Ascending aorta (tissue), 2 donors: ENCODE measurements around the gene MRPS21. TPM values are rescaled to one million over a fixed set of nuclear protein-coding genes. Genes with fewer than 3 reads are reported as not detected.
A peak's percentile ranks its signal among the peaks of the same experiment; 100 is the strongest.
"Not testable (repeated sequence)": the region's sequence is repeated elsewhere in the genome, so short reads cannot be mapped to it uniquely, and the experiment has no call there.

ENCODE experiments used
- DNase-seq, 2 donors: peaks; one replicate each; pipeline ENCODE4 v3.0.0-alpha.2; 2019; ENCODE audit warnings: low spot score in 2 of 2
- H3K27ac ChIP-seq, 2 donors: fragments of 200-600 bp; sonication (generic); one replicate each; pipeline ENCODE4 v1.5.1; 2016 to 2017; ENCODE audit warnings: mild to moderate bottlenecking in 1 of 2
- H3K27me3 ChIP-seq: fragments of 200-600 bp; sonication (generic); one replicate; pipeline ENCODE4 v1.5.1; 2017
- H3K36me3 ChIP-seq, 2 donors: fragments of 200-600 bp; sonication (generic); one replicate each; pipeline ENCODE4 v1.5.1; 2016
- H3K4me1 ChIP-seq, 2 donors: fragments of 200-600 bp; sonication (generic); one replicate each; pipeline ENCODE4 v1.5.1; 2016 to 2017; ENCODE audit warnings: mild to moderate bottlenecking in 1 of 2
- H3K4me3 ChIP-seq, 2 donors: fragments of 200-600 bp; sonication (generic); one replicate each; pipeline ENCODE4 v1.5.1; 2016 to 2017; ENCODE audit warnings: mild to moderate bottlenecking in 1 of 2
- H3K9me3 ChIP-seq, 2 donors: fragments of 200-600 bp; sonication (generic); one replicate each; pipeline ENCODE4 v1.5.1; 2016
- CTCF ChIP-seq, 3 experiments: fragments of 200-600 bp in 2 of 3; fragments of 450-650 bp in 1 of 3; sonication (generic) in 2 of 3; IDR thresholded peaks; one replicate each; pipeline ENCODE4 v1.5.1; 2016 to 2019; ENCODE audit warnings: antibody characterized with exemption in 3 of 3, mild to moderate bottlenecking in 1 of 3, moderate library complexity in 1 of 3
- intact Hi-C: fragments of 100-400 bp; cut with DNase I; formaldehyde crosslinking; loops from one replicate; pipeline ENCODE4 v1.15.1; 2023
- total RNA-seq: library from RNA; depleted of rRNA; stranded (reverse); fragments of >200 nt; gene quantifications from one replicate; pipeline ENCODE4 v1.1.0, GENCODE V29; 2016

The MRPS21 gene
- total RNA-seq, 1 donor from 2014 or later, result 17.1 TPM

GRCh38 chr1:150302902-150303301 lies 9.2 kb downstream of the MRPS21 start:
- TF ChIP-seq CTCF (IDR thresholded peaks at IDR 0.05), result no peak
- H3K27me3 ChIP-seq, result no peaks in the 10 kb centered on the region
- DNase-seq, result no peak
- no peaks in the 10 kb centered on the region for H3K9me3 ChIP-seq
- H3K4me1 ChIP-seq, result no peaks in the 10 kb centered on the region
- intact Hi-C loops, result no loop called here
- no peak overlapping the region for H3K27ac ChIP-seq
- H3K36me3 ChIP-seq, result peaks cover 21 to 47% of the 10 kb centered on the region in 2 donors
- H3K4me3 ChIP-seq, result no peak overlapping the region

- H3K36me3 ChIP-seq, result peaks cover 9 to 20% of the 10 kb centered on the region in 2 donors
- H3K4me3 ChIP-seq, DNase-seq, intact Hi-C loops, H3K27me3 ChIP-seq, H3K9me3 ChIP-seq, H3K4me1 ChIP-seq, H3K27ac ChIP-seq: not testable (repeated sequence)
Measured at GRCh38 chr1:150308585-150308984, 14.9 kb downstream of the MRPS21 start.

- Histone ChIP-seq H3K4me1 (no peaks in the 10 kb centered on the region), H3K4me3 (no peak overlapping the region), H3K9me3 (no peaks in the 10 kb centered on the region), H3K27ac (no peak overlapping the region), H3K36me3 (peaks cover 9 to 16% of the 10 kb centered on the region in 2 donors), H3K27me3 (no peaks in the 10 kb centered on the region)
- no peak for TF ChIP-seq CTCF (IDR thresholded peaks at IDR 0.05)
- no peak for DNase-seq
- intact Hi-C loops, result no loop called here
Measured at GRCh38 chr1:150309758-150310508, 16.3 kb downstream of the MRPS21 start.

- Histone ChIP-seq H3K36me3 (peaks cover 8 to 9% of the 10 kb centered on the region in 2 donors), H3K9me3 (no peaks in the 10 kb centered on the region), H3K27me3 (no peaks in the 10 kb centered on the region), H3K4me3 (no peak overlapping the region), H3K4me1 (no peaks in the 10 kb centered on the region), H3K27ac (no peak overlapping the region)
- intact Hi-C loops, result no loop called here
- TF ChIP-seq CTCF (IDR thresholded peaks at IDR 0.05), result no peak
- DNase-seq, result no peak
Measured at GRCh38 chr1:150311762-150312161, 18.1 kb downstream of the MRPS21 start.

- H3K9me3 ChIP-seq, DNase-seq, H3K4me3 ChIP-seq, H3K36me3 ChIP-seq, H3K4me1 ChIP-seq, H3K27ac ChIP-seq, H3K27me3 ChIP-seq, intact Hi-C loops: not testable (repeated sequence)
Measured at GRCh38 chr1:150314691-150315090, 21.0 kb downstream of the MRPS21 start.

GRCh38 chr1:150320667-150320978 lies 27.0 kb downstream of the MRPS21 start:
- DNase-seq, result no peak
- Histone ChIP-seq H3K27ac (peak overlapping the region; percentile 81 to 82), H3K9me3 (no peaks in the 10 kb centered on the region), H3K4me1 (no peaks in the 10 kb centered on the region), H3K27me3 (no peaks in the 10 kb centered on the region), H3K4me3 (peak overlapping the region; percentile 75 to 81), H3K36me3 (peaks cover 9 to 13% of the 10 kb centered on the region in 2 donors)
- intact Hi-C loops, result loop anchor here (5.0 kb wide), 1 partner anchor 38 kb away; the partner anchor contains the start of gene CIART
- no peak for TF ChIP-seq CTCF (IDR thresholded peaks at IDR 0.05)
